K562 (cell line): ENCODE measurements around the gene MAP7D1. TPM values are rescaled to one million over a fixed set of nuclear protein-coding genes. Genes with fewer than 3 reads are reported as not detected.

ENCODE experiments used
- CHD7 ChIP-seq: fragments of 200-600 bp; sonication (generic); IDR thresholded peaks from one replicate; pipeline ENCODE4 v1.6.1; 2012; ENCODE audit warnings: mild to moderate bottlenecking, low read depth, low read length, inconsistent platforms
- COPS2 ChIP-seq: fragments of 450-650 bp; conservative IDR thresholded peaks from 2 replicates; pipeline ENCODE4 v1.6.1; 2016; ENCODE audit warnings: mild to moderate bottlenecking, moderate library complexity
- EP300 ChIP-seq: IDR thresholded peaks from 2 replicates; pipeline ENCODE4 v1.6.1; 2012; ENCODE audit warnings: low read length, improper control_type of control experiment
- FOXA3 ChIP-seq, 2 experiments: fragments of 450-650 bp in 1 of 2; sonication (generic) in 1 of 2; formaldehyde crosslinking; IDR thresholded peaks in 1 of 2; conservative IDR thresholded peaks in 1 of 2; 2 replicates each; pipeline versions ENCODE4 v1.4.0 to v1.8.0; 2020 to 2022; ENCODE audit warnings: mild to moderate bottlenecking in 2 of 2, missing genetic modification reagents in 1 of 2
- FOXK1 ChIP-seq: sonication (generic); formaldehyde crosslinking; IDR thresholded peaks from 2 replicates; pipeline ENCODE4 v1.8.0; 2022; ENCODE audit warnings: missing genetic modification reagents, mild to moderate bottlenecking, borderline replicate concordance
- HMG20A ChIP-seq: fragments of 450-650 bp; formaldehyde crosslinking; conservative IDR thresholded peaks from 2 replicates; pipeline ENCODE4 v1.4.0; 2020; ENCODE audit warnings: mild to moderate bottlenecking, mixed read lengths
- HNRNPK ChIP-seq: fragments of 200-400 bp; formaldehyde crosslinking; IDR thresholded peaks from one replicate; pipeline ENCODE4 v1.6.1; 2018; ENCODE audit warnings: mild to moderate bottlenecking, low read depth, low read length; ENCODE audit not compliant: poor library complexity, severe bottlenecking
- MBD2 ChIP-seq: sonication (generic); IDR thresholded peaks from 2 replicates; pipeline ENCODE4 v1.6.1; 2016; ENCODE audit warnings: low read depth, borderline replicate concordance
- MECOM ChIP-seq: fragments of 250-450 bp; sonication (Bioruptor Pico); IDR thresholded peaks from 2 replicates; pipeline ENCODE4 v1.8.0; 2022; ENCODE audit warnings: inconsistent platforms
- NEUROD1 ChIP-seq: fragments of 150-350 bp; IDR thresholded peaks from 2 replicates; pipeline ENCODE4 v1.6.1; 2014; ENCODE audit warnings: borderline replicate concordance, low read length, low read depth; ENCODE audit not compliant: partially characterized antibody
- NR2C1 ChIP-seq, 2 experiments: fragments of 450-650 bp; IDR thresholded peaks; 2 replicates each; pipeline ENCODE4 v1.6.1; 2017; ENCODE audit warnings: mild to moderate bottlenecking in 2 of 2, antibody characterized with exemption in 1 of 2, inconsistent platforms in 1 of 2, missing compliant biosample characterization in 1 of 2, missing genetic modification characterization in 1 of 2
- PREB ChIP-seq: sonication (generic); formaldehyde crosslinking; IDR thresholded peaks from 2 replicates; pipeline ENCODE4 v1.8.1; 2023; ENCODE audit warnings: mild to moderate bottlenecking, missing genetic modification reagents
- PTTG1 ChIP-seq: fragments of 450-650 bp; IDR thresholded peaks from 2 replicates; pipeline ENCODE4 v1.6.1; 2016; ENCODE audit warnings: low read depth, mild to moderate bottlenecking, missing genetic modification characterization, missing compliant biosample characterization
- ZKSCAN1 ChIP-seq: fragments of 150-350 bp; IDR thresholded peaks from 2 replicates; pipeline ENCODE4 v1.6.1; 2016; ENCODE audit warnings: low read depth, low read length
- ZNF165 ChIP-seq: fragments of 250-450 bp; sonication (Bioruptor Pico); IDR thresholded peaks from 2 replicates; pipeline ENCODE4 v1.4.0; 2020; ENCODE audit warnings: borderline replicate concordance
- polyA plus RNA-seq, 8 experiments: library from polyadenylated mRNA; depleted of rRNA in 4 of 8; stranded (reverse) in 5 of 8; unstranded in 3 of 8; fragments of >200 nt; fragmentation: Nextera tagmentation in 2 of 8; fragmentation: Illumina TruSeq in 1 of 8; extraction: Ambion mirVana in 2 of 8; extraction: Trizol in 1 of 8; gene quantifications; 2 replicates each; pipeline versions ENCODE4 v1.2.1 to v1.2.3, GENCODE V29; 2011 to 2014; ENCODE audit warnings: inconsistent platforms in 1 of 8, missing spikeins in 1 of 8
- total RNA-seq, 7 experiments: library from RNA; depleted of rRNA in 6 of 7; stranded (reverse); fragments of >200 nt in 6 of 7; fragmentation: Illumina TruSeq in 2 of 7; extraction: Trizol in 2 of 7; gene quantifications; 2 replicates each; pipeline versions ENCODE4 v1.2.1 to v1.2.3, GENCODE V29; 2011 to 2021; ENCODE audit warnings: low replicate concordance in 1 of 7

MAP7D1 gene
- total and polyA plus RNA-seq, 9 of the 15 experiments (the other 6 are each of a cell fraction or from before 2014, with no cell fraction given): 3.6 to 108 (median 34.5) TPM

- peak in 1 of 2 experiments; percentile 80; a peak in 1 of 4 replicates for TF ChIP-seq FOXA3 (CRISPR knock-in tag; conservative IDR thresholded peaks at IDR 0.05 in 1 of 2, IDR thresholded peaks at IDR 0.05 in 1 of 2)
- TF ChIP-seq ZKSCAN1: no peak
- TF ChIP-seq COPS2: no peak
- TF ChIP-seq FOXK1 (CRISPR knock-in tag): no peak
- TF ChIP-seq NR2C1 (IDR thresholded peaks at IDR 0.05): no peak
- TF ChIP-seq NR2C1 (tag; IDR thresholded peaks at IDR 0.05): no peak
- peak; percentile 41; the same call in 1 of the 2 replicates for TF ChIP-seq EP300
- no peak for TF ChIP-seq MECOM (CRISPR knock-in tag)
- no peak for TF ChIP-seq PTTG1 (tag)
- no peak for TF ChIP-seq CHD7
- no peak for TF ChIP-seq HNRNPK
- peak; percentile 76 for TF ChIP-seq NEUROD1
- TF ChIP-seq MBD2: no peak; the same call in 1 of the 2 replicates
- no peak for TF ChIP-seq PREB
- no peak for TF ChIP-seq ZNF165 (CRISPR knock-in tag)
- TF ChIP-seq HMG20A (CRISPR knock-in tag): no peak
Measured at GRCh38 chr1:36224537-36225282, 68.8 kb downstream of the MAP7D1 start (continued).
